ENCODE results near the gene CFAP97D2.
"Not testable (repeated sequence)": the region's sequence is repeated elsewhere in the genome, so short reads cannot be mapped to it uniquely, and the experiment has no call there.

CFAP97D2 gene

GRCh38 chr13:114236227-114236626, 57.2 kb downstream of the CFAP97D2 start:
- no peak for DNase-seq (ENCODE audit: low spot score)

GRCh38 chr13:114237415-114238112, 58.5 kb downstream of the CFAP97D2 start:
- DNase-seq (ENCODE audit: low spot score), result no peak

GRCh38 chr13:114241918-114242317, 62.9 kb downstream of the CFAP97D2 start:
- DNase-seq (ENCODE audit: low spot score), result no peak

DNA sequence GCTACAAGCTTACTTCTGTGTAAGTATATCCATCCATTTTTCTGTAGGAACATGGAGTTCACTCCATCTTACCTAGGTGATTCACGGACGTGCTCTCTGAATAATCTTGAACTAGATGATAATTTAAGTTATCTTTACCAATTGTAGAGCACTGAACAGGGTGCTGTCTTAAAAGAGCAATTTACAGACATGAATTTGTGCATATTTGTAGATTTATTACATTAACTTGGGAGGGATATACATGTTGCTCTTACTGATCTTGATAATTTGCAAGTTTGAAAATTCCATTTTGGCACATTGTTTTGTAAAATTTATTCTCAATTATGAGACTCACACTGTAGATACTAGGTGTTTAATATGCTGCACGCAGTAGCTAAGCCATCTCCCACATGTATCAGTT, 64.9 kb downstream of the CFAP97D2 start:
- no peak for DNase-seq (ENCODE audit: low spot score)

GRCh38 chr13:114244637-114245036, 65.6 kb downstream of the CFAP97D2 start:
- DNase-seq (ENCODE audit: low spot score), result no peak

- DNase-seq (ENCODE audit: low spot score), result no peak
These were observed 69.0 kb downstream of the CFAP97D2 start for GRCh38 chr13:114248011-114248410.

- DNase-seq (ENCODE audit: low spot score), result no peak
These were observed 70.0 kb downstream of the CFAP97D2 start for GRCh38 chr13:114249077-114249476.

GRCh38 chr13:114251639-114252440, 72.8 kb downstream of the CFAP97D2 start:
- DNase-seq (ENCODE audit: low spot score), result not testable (repeated sequence)

DNA sequence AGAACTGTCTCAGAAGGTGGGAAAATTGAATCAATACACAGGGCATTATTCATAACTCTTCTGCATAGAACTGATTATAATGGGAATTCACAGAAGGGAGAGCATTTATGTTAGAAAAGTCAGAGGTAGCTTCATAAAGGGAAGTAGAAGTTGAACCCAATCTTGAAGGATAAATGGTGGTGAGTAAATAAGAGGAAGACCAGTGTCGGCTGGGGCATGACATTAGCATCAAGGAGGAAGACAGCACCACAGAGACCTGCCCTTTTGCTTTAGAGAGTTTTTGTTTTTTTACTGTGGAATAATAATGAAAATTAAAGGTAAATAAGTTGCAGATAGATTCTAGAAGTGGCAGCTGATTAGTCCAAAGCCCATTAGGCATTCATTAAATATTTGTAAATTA, 77.5 kb downstream of the CFAP97D2 start:
- DNase-seq (ENCODE audit: low spot score), result no peak

DNA sequence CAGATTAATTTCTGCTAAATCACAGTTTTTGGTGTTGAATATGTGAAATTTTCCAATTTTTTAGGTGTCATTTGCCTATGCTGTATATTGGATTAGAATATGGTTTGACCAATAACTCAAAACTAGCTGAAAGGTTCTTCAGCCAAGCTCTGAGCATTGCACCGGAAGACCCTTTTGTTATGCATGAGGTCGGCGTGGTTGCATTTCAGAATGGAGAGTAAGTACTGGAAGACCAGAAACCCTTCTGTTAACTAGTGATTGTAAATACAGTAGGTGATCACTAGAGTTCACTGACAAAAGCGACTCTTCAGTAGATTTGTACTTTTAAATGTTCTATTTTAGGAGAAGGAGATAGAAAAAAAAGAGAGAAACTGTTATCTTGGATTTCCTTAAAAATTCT, 78.0 kb downstream of the CFAP97D2 start:
- no peak for DNase-seq (ENCODE audit: low spot score)

DNA sequence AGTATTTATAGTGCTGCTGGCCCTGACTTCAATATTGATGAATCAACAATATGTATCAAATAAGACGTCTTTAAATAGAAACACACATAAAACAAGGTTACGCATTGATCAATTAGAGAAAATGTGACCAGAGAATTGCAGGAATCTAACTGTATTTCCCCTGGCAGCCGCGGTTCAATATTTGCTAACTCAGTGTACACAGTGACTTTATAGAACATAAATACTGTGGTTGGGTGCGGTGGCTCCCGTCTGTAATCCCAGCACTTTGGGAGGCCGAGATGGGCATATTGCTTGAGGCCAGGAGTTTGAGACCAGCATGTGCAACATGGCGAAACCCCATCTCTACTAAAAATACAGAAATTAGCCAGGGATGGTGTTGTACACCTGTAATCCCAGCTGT, 79.5 kb downstream of the CFAP97D2 start:
- no peak for DNase-seq (ENCODE audit: low spot score)

- DNase-seq (ENCODE audit: low spot score), result no peak
These were observed 80.3 kb downstream of the CFAP97D2 start for GRCh38 chr13:114259374-114259773.

- no peak for DNase-seq (ENCODE audit: low spot score)
These were observed 80.9 kb downstream of the CFAP97D2 start for GRCh38 chr13:114259974-114260373.

DNA sequence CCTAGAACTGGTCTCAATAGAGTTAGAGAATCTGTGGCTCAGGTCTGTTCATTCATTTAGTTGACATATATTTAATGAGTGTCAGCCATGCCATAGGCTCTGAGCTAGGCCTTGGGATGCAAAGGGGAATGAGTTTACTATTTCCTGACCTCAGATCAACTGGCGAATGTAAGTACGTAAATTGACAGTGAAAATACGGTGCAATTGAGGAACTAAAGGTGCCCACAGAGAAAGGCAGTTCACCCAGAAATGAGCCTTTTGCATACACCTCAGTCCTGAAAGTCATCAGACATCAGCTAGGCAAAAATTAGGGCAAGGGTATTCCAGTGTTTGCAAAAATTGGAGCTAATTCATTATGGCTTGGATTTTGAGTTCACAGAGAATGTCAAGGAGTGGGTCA, 81.8 kb downstream of the CFAP97D2 start:
- no peak for DNase-seq (ENCODE audit: low spot score)

- no peak for DNase-seq (ENCODE audit: low spot score)
These were observed 82.4 kb downstream of the CFAP97D2 start for GRCh38 chr13:114261328-114261965.

DNA sequence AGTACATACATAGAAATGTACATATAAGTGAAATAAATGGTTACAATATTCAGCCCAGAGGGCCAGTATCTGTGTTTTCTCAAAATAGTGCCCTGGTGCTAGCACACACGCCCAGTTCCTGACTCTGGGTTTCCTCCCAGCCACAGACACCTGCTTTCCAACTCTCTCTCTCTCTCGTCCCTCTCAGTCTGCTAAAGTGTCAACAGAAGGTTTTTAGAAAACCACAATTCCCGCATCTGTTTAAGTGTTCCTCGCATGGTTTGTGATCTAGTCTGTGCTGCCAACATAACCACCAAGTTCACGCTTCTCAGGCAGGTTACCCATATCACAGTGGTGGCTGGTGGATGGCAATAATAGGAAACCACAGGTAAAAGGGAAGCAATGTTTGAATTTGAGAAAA, 84.5 kb downstream of the CFAP97D2 start:
- DNase-seq (ENCODE audit: low spot score), result no peak

DNA sequence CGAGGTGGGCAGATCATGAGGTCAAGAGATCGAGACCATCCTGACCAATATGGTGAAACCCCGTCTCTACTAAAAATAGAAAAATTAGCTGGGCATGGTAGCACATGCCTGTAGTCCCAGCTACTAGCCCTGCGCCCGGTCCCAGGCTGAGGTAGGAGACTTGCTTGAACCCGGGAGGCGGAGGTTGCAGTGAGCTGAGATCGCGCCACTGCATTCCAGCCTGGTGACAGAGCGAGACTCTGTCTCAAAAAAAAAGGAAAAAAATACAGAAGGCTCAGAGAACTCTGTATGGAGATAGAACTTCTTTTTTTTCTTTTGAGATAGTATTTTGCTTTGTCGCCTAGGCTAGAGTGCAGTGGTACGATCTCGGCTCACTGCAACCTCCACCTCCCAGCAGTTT, 85.3 kb downstream of the CFAP97D2 start:
- not testable (repeated sequence) for DNase-seq (ENCODE audit: low spot score)

GRCh38 chr13:114264886-114265611, 86.0 kb downstream of the CFAP97D2 start:
- DNase-seq (ENCODE audit: low spot score), result no peak

DNA sequence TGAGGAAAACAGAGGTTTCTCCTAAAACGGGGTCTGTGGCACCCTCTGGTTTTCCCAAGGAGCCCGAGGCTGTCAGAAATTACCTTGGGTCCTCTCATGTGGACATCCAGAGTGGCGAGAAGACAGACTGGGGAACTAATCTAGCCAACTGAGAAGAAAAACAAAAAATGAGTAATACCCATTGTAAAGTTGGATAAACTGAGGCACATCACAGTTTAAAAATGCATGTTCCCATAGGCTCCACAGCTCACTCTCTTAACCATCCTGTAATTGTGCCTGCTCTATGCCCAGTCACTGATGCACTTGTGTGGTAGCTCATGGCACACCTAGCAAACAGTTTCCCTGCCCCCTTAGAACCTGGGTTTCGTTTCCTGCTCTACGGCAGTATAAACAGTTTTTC, 87.2 kb downstream of the CFAP97D2 start:
- DNase-seq (ENCODE audit: low spot score), result no peak

DNA sequence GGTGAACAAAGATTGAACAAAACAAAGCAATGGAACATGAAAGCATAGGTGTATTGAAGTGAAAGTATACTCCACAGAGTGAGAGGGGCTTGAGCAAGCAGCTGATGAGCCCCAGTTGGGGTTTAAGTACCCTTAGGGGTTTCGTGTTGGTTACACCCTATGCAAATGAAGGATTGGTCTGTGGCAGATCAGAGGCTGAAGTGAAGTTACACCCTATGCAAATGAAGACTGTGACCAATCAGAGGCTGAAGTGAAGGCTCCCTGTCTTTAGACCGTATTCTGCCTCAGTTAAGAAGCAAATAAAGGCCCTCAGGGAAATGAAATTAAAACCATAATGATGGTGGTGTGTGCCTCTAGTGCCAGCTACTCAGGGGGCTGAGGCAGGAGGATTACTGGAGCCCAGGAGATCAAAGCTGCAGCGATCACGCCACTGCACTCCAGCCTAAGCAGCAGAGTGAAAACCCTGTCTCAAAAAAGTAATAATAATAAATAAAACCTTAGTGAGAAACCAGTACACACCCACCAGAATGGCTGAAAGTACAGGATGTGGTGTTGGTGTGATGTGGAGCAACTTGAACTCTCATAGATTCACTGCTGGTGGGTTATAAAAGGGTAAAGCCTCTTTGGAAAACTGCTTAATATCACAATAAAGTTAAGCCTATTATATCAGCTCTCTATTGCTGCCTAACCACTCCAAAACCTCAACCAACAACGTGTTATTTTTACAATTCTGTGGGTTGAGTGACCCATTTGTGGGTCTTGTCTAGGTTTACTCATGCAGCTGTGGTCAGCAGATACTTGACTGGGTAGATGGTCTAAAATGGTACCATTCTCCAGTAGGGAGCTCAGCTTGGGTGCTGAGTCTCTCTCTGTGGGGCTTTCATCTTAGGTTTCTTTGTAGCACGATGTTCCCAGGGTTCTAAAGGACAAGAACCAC, 89.6 kb downstream of the CFAP97D2 start:
- no peak for DNase-seq (ENCODE audit: low spot score)

- DNase-seq (ENCODE audit: low spot score), result no peak
These were observed 90.3 kb downstream of the CFAP97D2 start for GRCh38 chr13:114269281-114269770.

All from SW480 (cell line).